ENCODE data around the gene CEMP1. TPM values are rescaled to one million over a fixed set of nuclear protein-coding genes. Genes with fewer than 3 reads are reported as not detected.

Gene CEMP1
- total RNA-seq, 4 donors from 2014 or later: 0.46 to 3.3 TPM; not detected in 2

GRCh38 chr16:2484898-2485508 lies 46.2 kb downstream of the CEMP1 start:
- Histone ChIP-seq H3K27ac (no peak overlapping the region), H3K9me3 (no peaks in the 10 kb centered on the region), H3K27me3 (no peaks in the 10 kb centered on the region), H3K4me3 (no peak overlapping the region), H3K36me3 (no peaks in the 10 kb centered on the region), H3K4me1 (peaks cover 0 to 11% of the 10 kb centered on the region in 2 donors)
- TF ChIP-seq CTCF (IDR thresholded peaks at IDR 0.05) (no peak), POLR2A (IDR thresholded peaks at IDR 0.05) (no peak)
- intact Hi-C loops (cut with DNase I; ENCODE audit: low total_unique reads): no loop called here
- no peak for DNase-seq

GRCh38 chr16:2483939-2484897 lies 47.0 kb downstream of the CEMP1 start:
- Histone ChIP-seq H3K9me3 (no peaks in the 10 kb centered on the region), H3K27ac (no peak overlapping the region), H3K27me3 (no peaks in the 10 kb centered on the region), H3K4me1 (peaks cover 0 to 11% of the 10 kb centered on the region in 2 donors), H3K4me3 (no peak overlapping the region), H3K36me3 (no peaks in the 10 kb centered on the region)
- DNase-seq: no peak
- TF ChIP-seq CTCF (IDR thresholded peaks at IDR 0.05): no peak
- no peak for TF ChIP-seq POLR2A (IDR thresholded peaks at IDR 0.05)
- intact Hi-C loops (cut with DNase I; ENCODE audit: low total_unique reads): no loop called here

- TF ChIP-seq POLR2A (IDR thresholded peaks at IDR 0.05): no peak
- TF ChIP-seq CTCF (IDR thresholded peaks at IDR 0.05): no peak
Measured at GRCh38 chr16:2482708-2483534, 48.3 kb downstream of the CEMP1 start.

GRCh38 chr16:2482249-2482648 lies 49.0 kb downstream of the CEMP1 start:
- intact Hi-C loops (cut with DNase I; ENCODE audit: low total_unique reads): no loop called here
- no peaks in the 10 kb centered on the region for H3K36me3 ChIP-seq
- no peak for TF ChIP-seq CTCF (IDR thresholded peaks at IDR 0.05)
- no peak for TF ChIP-seq POLR2A (IDR thresholded peaks at IDR 0.05)
- H3K4me3 ChIP-seq: no peak overlapping the region
- peak overlapping the region; percentile 3 to 57 for H3K27ac ChIP-seq
- peaks cover 0 to 11% of the 10 kb centered on the region in 2 donors for H3K4me1 ChIP-seq
- no peak for DNase-seq
- no peaks in the 10 kb centered on the region for H3K27me3 ChIP-seq
- no peaks in the 10 kb centered on the region for H3K9me3 ChIP-seq

More at GRCh38 chr16:2482708-2483534, 48.3 kb downstream of the CEMP1 start:
- H3K4me1 ChIP-seq: peaks cover 0 to 11% of the 10 kb centered on the region in 2 donors
- H3K9me3 ChIP-seq: no peaks in the 10 kb centered on the region
- H3K36me3 ChIP-seq: no peaks in the 10 kb centered on the region
- peak; percentile 44 to 63 for DNase-seq
- H3K4me3 ChIP-seq: peak overlapping the region in 1 of 2 donors; percentile 1
- H3K27me3 ChIP-seq: no peaks in the 10 kb centered on the region
- peak overlapping the region; percentile 3 to 57 for H3K27ac ChIP-seq
- intact Hi-C loops (cut with DNase I; ENCODE audit: low total_unique reads): no loop called here

Measured in uterus (tissue), 4 donors.